Muscle layer of duodenum (tissue), 2 donors: Measurements from ENCODE around the gene GDPD5.

Experiments
- H3K27ac ChIP-seq: one replicate; pipeline ENCODE4 v1.7.0; 2013; ENCODE audit warnings: mild to moderate bottlenecking, low read length
- H3K27me3 ChIP-seq: one replicate; pipeline ENCODE4 v1.7.0; 2013; ENCODE audit warnings: low read depth, mild to moderate bottlenecking, control low read depth, low read length
- H3K36me3 ChIP-seq, 2 donors: one replicate each; pipeline ENCODE4 v1.7.0; 2013; ENCODE audit warnings: low read length in 2 of 2, control low read depth in 1 of 2, mild to moderate bottlenecking in 1 of 2; ENCODE audit not compliant: insufficient read depth in 2 of 2, control insufficient read depth in 1 of 2
- H3K4me1 ChIP-seq, 2 donors: one replicate each; pipeline ENCODE4 v1.7.0; 2013; ENCODE audit warnings: low read length in 2 of 2, mild to moderate bottlenecking in 2 of 2, control low read depth in 1 of 2, moderate library complexity in 1 of 2; ENCODE audit not compliant: insufficient read depth in 2 of 2, control insufficient read depth in 1 of 2
- H3K4me3 ChIP-seq, 2 donors: one replicate each; pipeline ENCODE4 v1.7.0; 2013; ENCODE audit warnings: low read length in 2 of 2, low read depth in 1 of 2, mild to moderate bottlenecking in 1 of 2
- H3K9me3 ChIP-seq, 2 donors: one replicate each; pipeline ENCODE4 v1.7.0; 2013; ENCODE audit warnings: low read length in 2 of 2, control low read depth in 1 of 2, mild to moderate bottlenecking in 1 of 2; ENCODE audit not compliant: control insufficient read depth in 1 of 2
- donor health status: healthy.

GDPD5 gene

DNA sequence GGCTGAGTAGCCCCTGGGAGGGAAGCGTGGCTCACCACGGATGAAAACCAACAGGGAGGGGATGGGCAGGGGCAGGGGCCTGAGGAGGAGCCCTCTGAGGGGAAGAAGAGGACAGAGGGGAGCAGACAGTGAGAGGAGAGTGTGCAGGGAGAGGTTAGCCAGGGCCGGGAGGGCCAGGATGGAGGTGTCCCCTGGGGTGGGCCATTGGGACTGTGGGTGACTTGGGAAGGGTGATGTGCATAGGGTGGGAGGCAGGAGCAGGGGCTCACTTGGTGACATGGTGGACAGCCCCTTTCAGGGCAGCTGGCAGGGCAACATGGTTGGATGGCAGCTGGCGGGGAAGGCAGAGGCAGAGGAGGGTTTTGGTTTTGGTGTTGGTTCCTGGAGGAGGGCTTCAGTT is 5.6 kb upstream of the GDPD5 start:
- Histone ChIP-seq H3K27ac (no peak overlapping the region), H3K9me3 (no peaks in the 10 kb centered on the region), H3K36me3 (no peaks in the 10 kb centered on the region), H3K27me3 (no peaks in the 10 kb centered on the region), H3K4me1 (no peaks in the 10 kb centered on the region), H3K4me3 (no peak overlapping the region)

DNA sequence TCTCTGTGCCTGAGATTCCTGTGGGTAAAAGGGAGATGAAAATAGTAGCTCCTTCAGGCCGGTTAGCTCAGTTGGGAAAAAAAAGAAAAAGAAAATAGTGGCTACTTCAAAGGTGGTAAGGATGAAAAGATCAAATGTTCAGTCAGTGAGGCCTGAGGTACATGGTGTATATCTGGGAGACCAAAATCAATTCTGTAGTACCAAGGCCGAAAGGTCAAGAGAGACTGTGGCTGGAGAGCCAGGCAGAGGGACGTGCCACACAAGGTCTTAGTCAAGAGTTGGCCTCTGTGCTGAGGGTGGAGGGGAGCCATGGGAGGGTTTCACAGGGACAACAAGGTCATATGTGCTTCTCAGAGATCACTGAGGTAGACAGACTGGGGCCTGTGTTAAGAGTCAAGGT is 4.8 kb upstream of the GDPD5 start:
- Histone ChIP-seq H3K4me3 (no peak overlapping the region), H3K27me3 (no peaks in the 10 kb centered on the region), H3K27ac (no peak overlapping the region), H3K36me3 (no peaks in the 10 kb centered on the region), H3K9me3 (no peaks in the 10 kb centered on the region), H3K4me1 (no peaks in the 10 kb centered on the region)

DNA sequence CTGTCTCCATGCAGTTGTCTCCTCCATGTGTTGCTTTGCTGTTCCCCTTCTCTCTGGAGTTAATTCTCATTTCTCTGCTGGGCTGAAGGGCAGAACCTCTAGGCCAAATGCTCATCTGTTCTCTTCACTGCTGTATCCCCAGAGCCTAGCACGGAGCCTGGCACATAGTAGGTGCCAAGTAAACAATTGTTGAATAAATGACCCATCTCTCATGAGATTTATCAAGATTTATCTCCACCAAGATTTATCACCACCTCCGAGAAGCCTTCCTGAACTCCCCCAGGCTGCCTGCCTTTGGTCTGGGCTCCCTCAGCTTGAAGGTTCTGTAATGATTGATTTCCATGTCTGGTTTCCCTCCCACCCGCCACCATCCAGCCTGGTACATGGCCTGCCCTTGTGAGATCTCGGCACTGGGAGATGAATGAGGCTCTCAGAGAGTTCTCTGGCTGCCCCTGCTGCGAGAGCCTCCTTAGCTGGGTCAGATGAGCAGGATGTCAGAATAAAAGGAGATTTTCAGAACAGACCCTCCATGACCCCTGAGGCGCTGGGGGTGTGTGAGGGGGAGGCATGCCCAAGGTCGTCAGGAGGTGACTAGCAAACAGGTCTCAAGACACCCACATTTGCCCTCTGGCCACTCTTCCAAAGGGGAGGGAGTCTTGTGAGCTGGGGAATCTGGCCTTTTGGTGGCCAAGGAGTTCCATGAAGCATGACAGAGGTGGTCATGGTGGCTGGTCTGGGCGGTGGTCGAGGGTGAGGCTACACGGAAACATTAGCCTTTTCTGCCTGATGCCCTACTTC is 2.4 kb upstream of the GDPD5 start:
- Histone ChIP-seq H3K27me3 (no peaks in the 10 kb centered on the region), H3K9me3 (no peaks in the 10 kb centered on the region), H3K27ac (no peak overlapping the region), H3K4me3 (no peak overlapping the region), H3K36me3 (no peaks in the 10 kb centered on the region), H3K4me1 (peaks cover 0 to 12% of the 10 kb centered on the region in 2 donors)

DNA sequence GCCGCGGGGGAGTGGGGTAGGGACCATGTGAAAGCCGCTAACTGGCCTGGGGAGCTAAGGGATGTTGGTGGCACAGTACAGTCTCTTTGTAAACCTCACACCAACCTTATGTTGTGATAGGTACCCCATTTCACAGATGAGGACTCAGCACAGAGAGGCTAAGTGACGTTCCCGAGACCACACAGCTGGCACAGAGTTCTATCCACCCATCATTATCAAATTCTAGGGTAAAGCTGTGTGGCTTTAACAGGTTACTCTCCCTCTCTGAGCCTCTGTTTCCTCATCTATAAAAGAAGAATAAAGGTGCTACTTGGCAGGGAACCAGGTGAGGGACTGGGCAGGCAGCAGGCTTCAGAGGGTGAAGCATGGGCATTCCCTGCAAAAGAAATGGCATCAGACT is 1.4 kb upstream of the GDPD5 start:
- Histone ChIP-seq H3K36me3 (no peaks in the 10 kb centered on the region), H3K27ac (no peak overlapping the region), H3K9me3 (no peaks in the 10 kb centered on the region), H3K27me3 (no peaks in the 10 kb centered on the region), H3K4me3 (no peak overlapping the region), H3K4me1 (peaks cover 0 to 12% of the 10 kb centered on the region in 2 donors)

DNA sequence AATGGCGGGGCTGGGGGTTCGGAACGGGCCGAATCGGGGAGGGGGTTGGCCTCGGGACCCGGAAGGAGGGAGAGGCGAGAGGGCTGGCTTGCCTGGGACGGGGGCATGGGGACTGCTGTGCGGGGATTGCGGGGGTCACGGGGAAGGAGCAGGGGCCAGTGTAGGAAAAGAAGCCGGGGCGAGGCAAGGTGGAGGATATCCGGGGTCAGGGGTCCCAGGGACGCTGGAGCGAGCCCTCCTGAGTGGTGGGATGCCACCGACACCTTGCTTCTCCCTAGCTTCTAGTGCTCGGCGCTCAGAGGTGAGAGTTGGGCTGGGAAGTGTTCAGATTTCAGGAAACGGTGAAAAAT is 426 bp upstream of the GDPD5 start:
- Histone ChIP-seq H3K4me3 (peak overlapping the region; percentile 57 to 80), H3K4me1 (peaks cover 0 to 12% of the 10 kb centered on the region in 2 donors), H3K9me3 (no peaks in the 10 kb centered on the region), H3K36me3 (no peaks in the 10 kb centered on the region), H3K27me3 (no peaks in the 10 kb centered on the region), H3K27ac (no peak overlapping the region)

DNA sequence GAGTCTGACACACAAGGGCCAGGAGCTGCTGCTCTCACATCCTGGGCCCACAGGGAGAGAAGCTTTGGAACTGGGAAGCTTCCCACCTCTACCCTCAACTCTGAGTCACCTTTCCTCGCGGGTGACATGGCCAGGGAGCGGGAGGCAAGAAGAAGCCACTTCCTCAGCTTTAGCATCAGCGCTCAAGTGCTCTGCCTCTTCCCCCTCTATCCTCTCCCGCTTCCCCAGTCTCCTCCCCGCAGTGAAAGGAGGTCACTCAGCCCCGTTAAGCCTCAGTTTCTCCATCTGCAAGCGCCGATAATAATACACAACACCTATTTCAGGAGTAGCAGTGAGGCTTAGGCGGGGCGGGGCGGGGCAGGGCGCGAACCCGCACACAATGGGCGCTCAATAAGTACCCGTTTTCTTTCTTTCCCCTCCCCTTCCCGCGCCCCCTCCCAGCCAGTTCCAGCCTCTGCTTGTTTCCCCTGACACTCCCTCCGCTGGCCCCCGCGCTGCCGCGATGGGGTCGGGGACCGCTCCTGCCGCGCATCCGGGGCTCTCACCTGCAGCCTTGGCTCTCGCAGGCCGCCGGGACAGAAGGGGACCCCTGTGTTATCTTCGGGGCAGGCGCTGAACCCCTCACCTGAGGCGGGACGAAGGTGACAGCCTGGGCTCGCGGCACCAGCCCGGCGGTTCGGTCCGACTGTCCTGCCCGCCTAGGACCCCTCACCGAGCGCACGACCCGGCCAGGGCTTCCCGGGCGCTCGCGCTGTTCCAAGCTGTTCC is 892 bp downstream of the GDPD5 start:
- Histone ChIP-seq H3K36me3 (no peaks in the 10 kb centered on the region), H3K27me3 (no peaks in the 10 kb centered on the region), H3K4me3 (peak overlapping the region; percentile 44 to 80), H3K4me1 (peaks cover 0 to 12% of the 10 kb centered on the region in 2 donors), H3K27ac (no peak overlapping the region), H3K9me3 (no peaks in the 10 kb centered on the region)

DNA sequence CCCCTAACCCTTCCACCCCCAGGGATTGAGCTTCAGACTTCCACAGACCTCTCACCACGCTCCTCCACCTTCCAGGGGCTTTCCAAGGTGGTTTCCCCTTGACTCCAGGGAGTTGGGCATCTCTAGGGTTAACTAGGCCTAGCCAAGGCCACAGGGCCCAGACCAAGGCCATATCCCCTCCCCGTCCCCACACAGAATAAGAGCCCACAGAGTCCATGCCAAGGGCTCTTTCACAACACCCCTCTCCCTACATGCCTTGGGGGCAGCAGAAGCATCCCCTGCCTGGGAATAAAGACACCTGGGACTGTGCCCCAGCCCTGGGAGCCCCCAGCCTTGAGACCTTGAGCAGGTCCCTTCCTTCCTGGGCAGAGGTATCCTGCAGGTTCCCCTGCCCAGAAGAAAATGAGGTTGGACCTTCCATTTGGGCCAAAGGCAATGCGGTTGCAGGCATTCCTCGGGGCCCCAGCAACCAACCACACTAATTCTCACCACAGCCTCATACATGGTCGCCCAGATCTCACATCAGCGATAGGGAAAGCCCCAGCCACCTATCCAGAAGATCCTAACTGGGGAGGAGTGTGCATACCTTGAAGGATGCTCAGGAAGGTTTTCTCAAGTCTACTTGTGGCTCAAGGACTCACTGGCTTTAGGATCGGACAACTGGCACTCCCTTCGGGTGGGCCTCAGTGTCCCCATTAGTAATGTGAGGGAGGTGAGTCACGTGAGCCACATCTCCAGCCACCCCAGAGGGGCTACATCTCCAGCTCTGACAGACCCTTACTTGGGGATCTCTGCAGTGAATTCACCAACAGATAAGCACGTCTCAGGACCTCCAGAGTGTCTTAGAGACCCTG is 1.7 kb downstream of the GDPD5 start:
- H3K4me1 ChIP-seq, result peaks cover 0 to 12% of the 10 kb centered on the region in 2 donors
- no peak overlapping the region for H3K27ac ChIP-seq
- H3K4me3 ChIP-seq, result peak overlapping the region; percentile 44 to 80
- no peaks in the 10 kb centered on the region for H3K27me3 ChIP-seq
- H3K36me3 ChIP-seq, result no peaks in the 10 kb centered on the region
- no peaks in the 10 kb centered on the region for H3K9me3 ChIP-seq

DNA sequence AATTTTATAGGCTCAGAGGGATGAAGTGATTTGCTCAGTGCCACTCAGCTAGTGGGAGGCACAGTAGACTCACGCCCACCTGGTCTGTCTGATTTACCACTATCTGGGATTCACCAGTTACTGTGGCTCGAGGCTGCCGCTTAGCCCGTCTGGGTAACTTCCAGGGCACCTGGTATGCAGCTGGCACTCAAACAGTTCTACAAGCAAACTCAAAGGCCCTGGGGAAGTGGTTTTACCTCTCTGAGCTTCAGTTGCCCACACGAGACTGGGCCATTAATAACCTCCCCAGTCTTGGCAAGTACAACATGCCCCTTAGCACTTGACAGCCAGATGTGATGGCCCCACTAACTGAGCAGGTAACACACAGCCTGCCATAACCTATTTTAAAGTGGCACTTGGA is 2.6 kb downstream of the GDPD5 start:
- Histone ChIP-seq H3K36me3 (no peaks in the 10 kb centered on the region), H3K27ac (no peak overlapping the region), H3K4me1 (peaks cover 0 to 12% of the 10 kb centered on the region in 2 donors), H3K4me3 (no peak overlapping the region), H3K9me3 (no peaks in the 10 kb centered on the region), H3K27me3 (no peaks in the 10 kb centered on the region)

DNA sequence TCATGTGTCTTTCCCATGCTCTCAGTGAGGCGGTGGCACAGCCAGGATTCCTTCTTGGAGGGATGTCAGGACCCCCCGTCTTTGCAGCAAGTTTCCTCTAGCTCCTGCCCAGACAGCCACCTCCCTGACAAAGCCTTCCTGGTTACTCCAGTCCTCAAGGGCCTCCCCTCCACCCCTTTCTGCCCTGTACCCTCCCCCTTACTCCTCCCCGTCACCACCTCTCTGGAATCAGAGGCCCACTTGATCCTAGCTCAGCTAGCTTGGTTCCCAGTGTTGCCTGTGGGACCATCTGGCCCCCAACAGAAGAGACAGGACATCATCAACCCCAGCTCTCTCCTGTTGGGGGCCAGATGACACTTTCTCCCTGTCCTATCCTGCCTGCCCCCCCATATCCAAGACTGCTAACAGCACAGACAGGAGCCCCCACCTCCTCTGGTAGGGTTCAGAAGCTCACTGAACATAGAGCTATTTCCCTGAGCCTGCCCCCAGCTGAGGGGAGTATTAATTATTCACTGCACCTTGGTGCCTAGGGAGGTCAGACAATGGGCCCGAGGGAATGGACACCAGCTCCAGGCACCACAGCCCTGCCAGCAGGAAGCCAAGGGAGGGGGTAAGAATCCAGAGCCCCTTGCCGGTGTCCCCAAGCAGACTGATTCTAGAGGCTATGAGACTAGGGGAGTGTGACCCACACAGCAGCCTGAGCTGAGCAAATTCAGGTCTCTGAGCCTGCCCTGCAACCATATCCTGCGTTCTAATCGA is 3.3 kb downstream of the GDPD5 start:
- Histone ChIP-seq H3K27me3 (no peaks in the 10 kb centered on the region), H3K4me3 (no peak overlapping the region), H3K9me3 (no peaks in the 10 kb centered on the region), H3K36me3 (no peaks in the 10 kb centered on the region), H3K27ac (no peak overlapping the region), H3K4me1 (peaks cover 0 to 12% of the 10 kb centered on the region in 2 donors)

DNA sequence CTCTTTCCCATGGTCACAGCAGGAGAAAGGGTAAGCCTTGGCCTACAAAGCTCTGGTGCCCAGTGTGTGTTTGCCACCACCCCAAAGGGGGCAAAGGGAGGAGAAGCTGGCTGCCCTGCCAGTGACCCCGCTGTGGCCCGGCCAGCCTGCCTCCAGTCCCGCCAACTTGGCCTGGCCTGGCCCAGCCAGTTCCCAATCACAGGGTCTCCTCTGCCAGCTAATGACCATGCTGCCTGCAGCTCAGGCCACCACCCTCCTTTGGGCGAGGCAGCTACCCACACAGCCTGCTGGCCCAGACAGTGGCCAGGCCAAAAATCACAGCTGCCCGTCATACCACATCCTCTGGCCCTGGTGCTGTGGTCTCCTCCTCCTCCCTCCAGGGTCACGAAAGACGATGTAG is 5.1 kb downstream of the GDPD5 start:
- Histone ChIP-seq H3K9me3 (no peaks in the 10 kb centered on the region), H3K27ac (no peak overlapping the region), H3K4me3 (no peak overlapping the region), H3K27me3 (no peaks in the 10 kb centered on the region), H3K36me3 (peaks cover 0 to 6% of the 10 kb centered on the region in 2 donors), H3K4me1 (peaks cover 0 to 12% of the 10 kb centered on the region in 2 donors)
